COLO668 (cell line): ENCODE data around the gene RNU6-7.

Experiments used
- DNase-seq: peaks from one replicate; lab custom pipeline; 2025; ENCODE audit not compliant: unreplicated experiment; lab: John Stamatoyannopoulos, UW

Gene RNU6-7

GRCh38 chr14:32203928-32204357, 2.1 kb downstream of the RNU6-7 start:
- DNase-seq, result peak; percentile 50

DNA sequence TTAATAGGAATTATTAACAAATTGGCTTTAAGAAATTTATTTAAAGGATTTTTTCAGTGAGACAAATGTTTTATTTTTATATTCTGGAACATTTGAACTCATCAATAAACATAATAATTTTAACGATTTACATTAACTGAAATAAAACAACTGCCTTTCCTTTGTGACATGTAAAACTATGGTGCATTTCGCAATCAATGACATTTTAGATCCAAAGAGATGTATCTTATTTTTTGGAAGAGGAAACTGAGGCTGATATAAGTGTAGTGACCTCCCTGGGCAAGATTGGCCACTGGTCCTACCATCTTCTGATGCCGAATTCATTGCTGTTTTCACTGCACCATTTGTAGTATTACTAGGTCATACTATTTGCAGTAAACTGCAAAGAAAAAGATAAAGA, 3.7 kb downstream of the RNU6-7 start:
- DNase-seq, result no peak

GRCh38 chr14:32205984-32206383, 4.1 kb downstream of the RNU6-7 start:
- peak; percentile 27 for DNase-seq

DNA sequence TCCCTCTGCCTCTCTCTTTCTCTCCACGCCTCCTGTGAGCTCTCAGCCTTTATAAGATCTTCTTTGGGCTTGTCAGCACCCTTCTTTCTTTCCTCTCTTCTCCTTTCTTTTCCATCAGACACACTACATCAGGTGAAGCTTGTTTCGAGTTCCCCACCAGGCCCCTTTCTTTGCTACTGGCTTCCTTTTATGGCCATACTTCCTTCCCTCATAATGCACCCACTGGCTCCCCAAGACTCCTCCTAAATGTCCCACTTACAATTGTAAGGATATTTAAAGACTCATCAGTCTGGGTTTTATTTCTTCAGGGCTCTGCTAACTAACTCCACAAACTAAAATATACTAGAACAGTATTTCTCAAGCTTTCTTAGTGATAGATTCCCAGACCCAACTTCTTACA, 4.7 kb downstream of the RNU6-7 start:
- no peak for DNase-seq

- DNase-seq, result no peak
Observed at GRCh38 chr14:32208490-32208889, 6.6 kb downstream of the RNU6-7 start.

- DNase-seq, result no peak
Observed at GRCh38 chr14:32209471-32209870, 7.6 kb downstream of the RNU6-7 start.

DNA sequence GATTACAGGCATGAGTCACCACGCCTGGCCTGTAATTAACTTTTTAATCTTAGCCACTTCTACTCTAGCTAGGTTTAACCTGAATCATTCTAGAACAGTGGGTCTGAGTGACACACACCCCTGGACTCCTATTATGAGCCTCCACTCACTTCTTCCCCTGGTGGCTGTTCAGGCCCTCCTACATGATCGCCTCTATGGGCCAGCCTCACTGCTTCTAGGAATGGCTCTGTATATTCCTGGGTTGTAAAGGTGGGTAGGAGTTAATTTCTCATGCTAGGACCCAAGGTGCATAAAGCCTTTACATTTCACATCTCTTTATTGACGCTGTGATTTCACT, 9.2 kb downstream of the RNU6-7 start:
- no peak for DNase-seq

DNA sequence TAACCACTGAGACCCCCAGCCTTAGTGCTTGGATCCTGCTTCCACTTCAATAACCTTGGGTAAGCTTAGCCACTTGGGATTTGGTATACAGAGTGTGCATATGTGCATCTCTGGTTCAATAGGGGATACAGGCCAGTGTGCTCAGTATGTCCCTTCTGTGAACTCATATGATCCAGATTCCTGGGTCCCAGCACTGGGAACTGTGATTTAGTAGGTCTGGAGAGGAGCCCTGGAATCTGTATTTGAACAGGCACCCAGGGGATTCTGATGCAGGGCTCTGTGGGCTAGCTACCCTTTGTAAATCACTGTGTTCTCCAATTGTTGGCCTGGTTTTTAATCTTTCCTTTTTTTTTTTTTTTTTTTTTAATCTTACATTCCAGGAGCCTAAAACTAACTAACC, 11.0 kb downstream of the RNU6-7 start:
- DNase-seq, result no peak

DNA sequence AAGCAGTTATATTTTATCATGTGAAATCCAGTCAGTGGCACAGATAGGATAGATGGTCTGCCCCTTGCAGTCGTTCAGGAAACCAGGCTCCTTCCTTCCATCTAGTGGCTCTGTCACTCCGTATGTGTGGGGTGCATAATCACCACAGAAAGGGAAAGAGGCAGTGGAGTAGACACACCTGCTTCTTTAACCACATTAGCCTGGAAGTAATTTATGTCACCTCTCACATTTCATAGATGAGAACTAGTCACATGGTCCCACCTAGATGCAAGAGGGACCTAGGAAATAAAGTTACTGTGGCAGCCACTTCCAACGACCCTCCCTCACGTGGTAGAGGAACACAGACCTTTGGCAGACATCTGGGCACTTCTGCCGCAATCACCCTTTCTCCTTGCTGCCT, 15.5 kb downstream of the RNU6-7 start:
- peak; percentile 65 for DNase-seq

DNA sequence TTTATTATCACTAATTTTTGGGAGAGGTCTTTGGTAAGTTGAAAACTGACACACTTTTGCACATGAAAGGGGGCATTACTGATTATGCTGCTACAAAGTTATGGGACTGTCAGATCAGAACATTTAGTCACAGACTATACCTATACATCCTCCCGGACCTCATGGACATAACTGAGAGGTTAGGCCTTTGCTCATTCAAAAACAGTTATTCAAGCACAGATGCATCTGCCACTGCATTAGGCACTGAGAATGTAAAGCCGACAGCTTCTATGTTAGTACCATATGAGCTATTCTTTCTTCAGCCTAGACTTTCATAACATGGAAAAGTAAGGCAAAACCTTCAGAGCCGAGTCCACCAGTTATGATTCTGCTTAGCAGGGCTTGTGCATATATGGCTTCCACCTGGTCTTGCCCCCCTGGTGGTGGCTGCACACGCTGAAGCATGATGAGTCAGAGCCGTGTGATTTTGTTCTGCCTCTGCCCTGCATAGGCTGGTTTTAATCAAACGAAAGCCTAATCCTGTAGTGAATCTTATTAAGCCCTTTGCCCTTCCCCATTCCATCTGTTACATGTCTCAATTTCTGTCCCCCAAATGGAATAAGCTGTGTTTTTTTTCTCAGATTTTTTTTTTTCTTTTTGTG, 23.0 kb downstream of the RNU6-7 start:
- peak; percentile 69 for DNase-seq

DNA sequence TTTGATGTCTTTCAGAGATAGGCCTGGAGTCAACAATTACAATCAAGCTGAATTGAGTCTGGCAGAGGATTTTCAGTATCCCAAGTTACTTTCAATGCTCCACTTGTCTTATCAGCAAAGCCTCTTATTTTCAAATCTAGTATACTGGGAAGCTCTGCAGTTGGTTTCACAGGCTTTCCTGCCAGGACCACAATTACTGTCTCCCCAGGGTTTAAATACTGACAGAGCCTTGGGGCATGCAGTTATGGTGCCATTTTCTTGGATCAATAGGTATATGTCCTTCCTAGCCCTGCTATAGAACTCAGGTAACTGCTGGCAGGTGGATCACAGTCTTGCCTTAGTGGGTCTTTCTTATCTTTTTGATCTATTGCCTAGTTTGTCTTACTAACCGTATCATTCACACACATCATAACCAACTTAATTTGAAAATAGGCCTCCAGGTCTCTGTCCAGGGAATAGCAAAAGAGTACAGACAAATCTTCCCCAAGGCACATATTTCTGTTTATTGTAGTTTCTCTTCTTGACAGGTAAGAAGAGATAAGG, 23.6 kb downstream of the RNU6-7 start:
- DNase-seq, result no peak

DNA sequence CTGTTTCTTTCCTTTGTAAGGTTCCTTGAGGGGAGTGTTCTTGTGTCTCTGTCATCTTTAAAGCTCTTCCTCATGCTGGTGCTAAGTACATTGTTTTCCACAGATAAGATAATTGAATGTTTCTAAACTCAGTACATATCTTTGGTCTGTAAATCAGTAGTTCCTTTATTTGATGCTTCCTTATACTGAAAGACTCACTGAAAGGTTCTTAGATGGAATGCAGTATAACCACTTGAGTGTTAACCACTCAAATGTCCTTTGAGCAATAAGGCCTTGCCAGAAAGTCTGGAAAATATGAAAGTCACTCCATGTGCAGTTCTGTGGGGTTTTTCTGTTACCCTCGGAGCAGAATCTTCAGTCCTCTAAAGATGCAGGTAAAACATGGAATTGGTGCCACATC, 24.2 kb downstream of the RNU6-7 start:
- DNase-seq, result no peak

DNA sequence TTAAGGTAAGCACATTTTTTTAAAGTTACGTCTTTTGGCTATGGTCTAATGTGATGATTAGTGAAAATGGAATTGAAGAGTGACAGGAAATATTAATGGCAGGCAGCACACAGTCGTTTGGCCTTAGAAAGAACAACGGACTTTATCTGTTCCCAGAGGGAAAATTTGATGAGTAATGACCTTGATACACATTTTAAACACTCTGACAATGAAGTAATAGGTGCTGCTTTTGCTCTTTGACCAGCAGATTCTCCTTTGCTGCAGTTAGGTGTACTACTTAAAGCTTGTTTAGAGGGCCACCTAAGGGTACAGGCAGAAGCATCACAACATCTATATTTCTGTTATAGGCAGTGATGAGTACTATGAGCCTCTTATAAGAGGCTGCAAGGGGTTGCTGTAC, 28.3 kb downstream of the RNU6-7 start:
- no peak for DNase-seq

DNA sequence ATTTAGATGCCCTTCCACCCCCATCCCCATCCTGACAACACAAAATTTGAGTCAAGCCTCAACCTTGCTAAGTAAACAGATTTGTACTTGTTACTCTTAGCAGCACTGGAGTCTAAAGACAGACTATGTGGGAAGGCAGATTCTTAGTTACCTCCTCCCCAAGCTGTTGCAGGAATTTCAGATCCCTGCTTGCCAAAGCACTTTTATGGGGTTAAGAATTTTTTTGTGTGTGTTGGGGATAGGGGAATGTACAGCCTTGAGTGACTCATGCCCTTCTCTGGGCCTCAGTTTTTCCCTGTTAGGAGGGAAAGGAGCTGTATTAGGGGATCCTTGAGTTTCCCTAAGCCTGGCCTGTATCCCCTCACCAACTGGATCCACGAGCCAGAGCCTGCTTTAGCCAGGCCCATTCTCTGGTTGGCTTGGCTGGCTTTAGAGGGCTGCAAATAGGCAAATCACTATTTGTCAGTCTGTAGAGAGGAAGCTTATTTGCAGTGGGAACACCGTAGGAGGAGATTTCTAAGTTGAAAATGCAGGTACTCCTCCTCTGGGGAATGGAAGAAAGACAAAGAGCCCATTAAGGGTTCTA, 28.9 kb downstream of the RNU6-7 start:
- DNase-seq, result no peak

DNA sequence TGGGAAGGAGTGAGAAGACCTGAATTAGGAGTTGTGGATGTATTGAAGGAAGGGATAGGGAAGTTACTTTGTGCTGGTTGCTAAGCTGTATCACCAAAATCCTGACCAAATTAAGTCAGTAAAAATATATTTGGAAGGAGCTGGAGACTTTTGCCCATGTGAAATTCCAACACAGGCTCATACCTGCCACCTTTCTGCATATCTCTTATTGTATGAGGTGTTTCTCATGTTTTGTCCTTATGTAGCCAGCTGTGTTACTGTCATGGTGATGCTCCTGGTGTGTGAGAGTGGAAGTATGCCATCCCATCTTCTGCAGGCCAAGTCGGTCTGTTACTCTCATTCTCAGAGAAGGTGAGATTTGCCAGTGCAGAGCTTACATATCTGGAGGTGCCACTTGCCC, 30.6 kb downstream of the RNU6-7 start:
- DNase-seq, result no peak

GRCh38 chr14:32233260-32233659, 31.4 kb downstream of the RNU6-7 start:
- DNase-seq, result no peak

GRCh38 chr14:32244404-32244803, 42.6 kb downstream of the RNU6-7 start:
- no peak for DNase-seq

DNA sequence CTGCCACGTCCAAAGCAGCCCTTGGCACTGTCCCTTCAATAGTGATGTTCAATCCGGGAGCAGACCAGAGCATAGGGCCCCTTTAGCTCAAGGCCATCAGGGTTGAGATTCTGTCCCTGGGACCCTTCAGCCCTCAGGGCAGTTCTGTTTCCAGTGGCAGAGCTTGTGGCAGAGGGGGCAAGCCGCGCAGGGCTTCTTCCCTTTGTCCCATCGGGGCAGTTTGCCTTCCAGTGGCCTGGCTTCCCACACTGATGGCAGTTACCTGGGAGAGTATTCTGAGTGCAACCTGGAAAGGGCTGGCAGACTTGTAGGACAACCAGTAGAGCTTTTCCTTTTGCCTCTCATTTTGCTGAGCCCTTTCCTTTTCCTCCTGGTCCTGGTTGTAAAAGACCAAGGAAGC, 44.9 kb downstream of the RNU6-7 start:
- DNase-seq, result no peak

- DNase-seq, result no peak
Observed at GRCh38 chr14:32249371-32249770, 47.5 kb downstream of the RNU6-7 start.

- DNase-seq, result no peak
Observed at GRCh38 chr14:32249780-32250179, 47.9 kb downstream of the RNU6-7 start.

- no peak for DNase-seq
Observed at GRCh38 chr14:32250681-32251080, 48.8 kb downstream of the RNU6-7 start.

DNA sequence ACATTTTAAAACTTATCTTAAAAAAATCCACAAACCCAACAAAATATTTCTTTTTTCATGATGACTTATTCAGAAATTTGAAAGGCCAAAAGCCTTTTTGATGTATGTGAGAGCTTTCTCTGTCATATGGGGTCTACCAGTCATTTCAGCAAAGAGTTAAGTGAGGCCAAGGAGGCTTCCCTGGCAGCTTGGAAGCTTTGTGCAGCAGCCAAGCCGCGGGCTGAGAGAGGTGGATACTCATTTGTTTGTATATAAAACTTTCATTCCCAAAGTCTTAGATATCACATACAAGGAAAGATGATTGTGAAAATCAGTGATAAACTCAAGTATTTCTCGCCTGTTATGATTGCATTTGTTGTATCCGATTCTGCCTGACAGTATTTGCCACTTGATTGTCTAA, 49.7 kb downstream of the RNU6-7 start:
- DNase-seq, result no peak
